AG04450 (cell line): ENCODE measurements around the gene SCAF4. TPM values are rescaled to one million over a fixed set of nuclear protein-coding genes. Genes with fewer than 3 reads are reported as not detected.

Source experiments
- CTCF ChIA-PET: fragments of 300-600, 350-600 bp; formaldehyde crosslinking; extraction: SDS; loops from one replicate; lab custom pipeline; 2022; ENCODE audit warnings: antibody characterized with exemption, inconsistent platforms; lab: Charles Lee
- POLR2A ChIA-PET: fragments of 350-600 bp; formaldehyde crosslinking; extraction: SDS; loops from one replicate; lab custom pipeline; 2021; ENCODE audit warnings: antibody characterized with exemption, inconsistent platforms; lab: Yijun Ruan, JAX
- DNase-seq: peaks from one replicate; pipeline ENCODE4 v3.0.0-alpha.2; 2011; ENCODE audit warnings: low read depth, low spot score
- H3K27ac ChIP-seq: one replicate; pipeline ENCODE4 v1.5.1; 2012; ENCODE audit warnings: low read depth, low read length, control low read depth
- H3K27me3 ChIP-seq: one replicate; pipeline ENCODE4 v1.6.0; 2012; ENCODE audit warnings: low read length; ENCODE audit not compliant: control insufficient read depth, insufficient read depth
- H3K4me3 ChIP-seq: 2 replicates; pipeline ENCODE4 v1.5.1; 2011; ENCODE audit warnings: mild to moderate bottlenecking, low read depth, low read length, control low read depth
- H3K9me3 ChIP-seq: 2 replicates; pipeline ENCODE4 v1.5.1; 2012; ENCODE audit warnings: low read length; ENCODE audit not compliant: control insufficient read depth, insufficient read depth
- polyA plus RNA-seq: library from polyadenylated mRNA; depleted of rRNA; stranded (reverse); fragments of >200 nt; gene quantifications from 2 replicates; pipeline ENCODE4 v1.2.3, GENCODE V29; 2011
- TF ChIP-seq, protein P1 (sequence below): IDR thresholded peaks from 2 replicates; pipeline ENCODE4 v1.5.1; 2011; ENCODE audit warnings: low read depth, low read length, control low read depth, inconsistent platforms

SCAF4 gene
- polyA plus RNA-seq, 1 experiment, result 6.3 TPM

DNA sequence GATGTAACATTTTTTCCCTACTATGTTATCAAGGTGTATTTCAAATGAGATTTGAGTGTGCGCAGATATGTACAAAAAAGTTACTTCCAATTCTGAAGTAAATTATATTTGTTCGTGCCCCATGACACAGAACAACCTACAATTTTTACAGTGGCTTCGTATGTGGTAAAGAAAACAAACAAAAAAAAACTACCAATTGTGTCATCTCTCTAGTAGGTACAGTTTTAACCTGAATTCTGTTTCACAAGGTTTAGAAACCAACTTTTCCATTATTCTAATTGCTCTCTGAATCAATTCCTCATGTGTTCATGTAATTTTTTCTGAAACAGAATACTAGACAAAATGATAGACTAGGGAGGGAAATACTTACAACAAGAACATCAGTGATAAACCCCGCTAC is 7.4 kb downstream of the SCAF4 start:
- H3K27ac ChIP-seq, result no peak overlapping the region
- no peaks in the 10 kb centered on the region for H3K27me3 ChIP-seq
- ChIA-PET CTCF (interaction anchor here (0.5 kb wide), 1 partner anchor 15 kb away, joined by 3 read pairs; no protein-coding TSS in a partner anchor), POLR2A (no interaction called here)
- no peak overlapping the region for H3K4me3 ChIP-seq
- H3K9me3 ChIP-seq, result no peaks in the 10 kb centered on the region
- no peak for DNase-seq
- TF ChIP-seq, protein P1, sequence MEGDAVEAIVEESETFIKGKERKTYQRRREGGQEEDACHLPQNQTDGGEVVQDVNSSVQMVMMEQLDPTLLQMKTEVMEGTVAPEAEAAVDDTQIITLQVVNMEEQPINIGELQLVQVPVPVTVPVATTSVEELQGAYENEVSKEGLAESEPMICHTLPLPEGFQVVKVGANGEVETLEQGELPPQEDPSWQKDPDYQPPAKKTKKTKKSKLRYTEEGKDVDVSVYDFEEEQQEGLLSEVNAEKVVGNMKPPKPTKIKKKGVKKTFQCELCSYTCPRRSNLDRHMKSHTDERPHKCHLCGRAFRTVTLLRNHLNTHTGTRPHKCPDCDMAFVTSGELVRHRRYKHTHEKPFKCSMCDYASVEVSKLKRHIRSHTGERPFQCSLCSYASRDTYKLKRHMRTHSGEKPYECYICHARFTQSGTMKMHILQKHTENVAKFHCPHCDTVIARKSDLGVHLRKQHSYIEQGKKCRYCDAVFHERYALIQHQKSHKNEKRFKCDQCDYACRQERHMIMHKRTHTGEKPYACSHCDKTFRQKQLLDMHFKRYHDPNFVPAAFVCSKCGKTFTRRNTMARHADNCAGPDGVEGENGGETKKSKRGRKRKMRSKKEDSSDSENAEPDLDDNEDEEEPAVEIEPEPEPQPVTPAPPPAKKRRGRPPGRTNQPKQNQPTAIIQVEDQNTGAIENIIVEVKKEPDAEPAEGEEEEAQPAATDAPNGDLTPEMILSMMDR, result no peak

DNA sequence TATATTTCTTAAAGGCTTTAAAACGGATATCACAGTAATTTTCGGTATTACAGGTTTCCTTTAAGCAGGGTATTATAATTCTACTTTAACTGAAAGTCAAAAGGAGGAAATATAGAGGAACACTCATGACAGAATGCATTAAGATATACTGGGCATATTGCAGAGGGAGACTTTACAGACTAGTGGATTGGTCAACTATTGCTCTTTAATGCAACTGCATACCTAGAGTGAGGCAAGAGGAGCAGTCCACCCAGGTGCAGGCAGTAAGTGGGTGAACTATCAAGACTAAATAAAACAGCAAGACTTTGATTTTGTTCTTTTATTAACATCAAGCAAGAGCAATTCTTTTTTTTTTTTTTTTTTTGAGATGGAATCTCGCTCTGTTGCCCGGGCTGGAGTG is 10.5 kb downstream of the SCAF4 start:
- Histone ChIP-seq H3K27ac (no peak overlapping the region), H3K27me3 (no peaks in the 10 kb centered on the region), H3K4me3 (no peak overlapping the region), H3K9me3 (no peaks in the 10 kb centered on the region)
- ChIA-PET POLR2A (no interaction called here), CTCF (no interaction called here)
- DNase-seq, result no peak
- TF ChIP-seq, protein P1, result no peak

DNA sequence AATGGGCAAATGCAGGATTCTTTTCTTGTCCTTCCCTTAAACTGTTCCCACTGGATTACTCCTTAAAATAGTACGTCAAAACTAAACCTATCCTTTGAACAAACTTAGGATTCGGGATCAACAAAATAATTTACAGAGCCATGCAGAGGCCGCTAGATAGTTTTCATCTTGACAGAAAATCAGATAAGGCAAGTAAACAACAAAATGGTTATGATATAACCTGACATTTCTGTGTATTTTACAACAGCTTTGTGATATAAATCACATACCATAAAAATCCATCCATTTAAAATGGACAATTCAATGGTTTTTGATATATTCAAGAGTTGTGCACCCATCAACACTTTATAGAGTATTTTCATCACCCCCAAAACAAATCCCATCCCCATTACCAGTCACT is 11.2 kb downstream of the SCAF4 start:
- TF ChIP-seq, protein P1, result no peak
- no peak for DNase-seq
- Histone ChIP-seq H3K27me3 (no peaks in the 10 kb centered on the region), H3K4me3 (no peak overlapping the region), H3K9me3 (no peaks in the 10 kb centered on the region), H3K27ac (no peak overlapping the region)
- POLR2A ChIA-PET, result no interaction called here
- CTCF ChIA-PET, result no interaction called here

DNA sequence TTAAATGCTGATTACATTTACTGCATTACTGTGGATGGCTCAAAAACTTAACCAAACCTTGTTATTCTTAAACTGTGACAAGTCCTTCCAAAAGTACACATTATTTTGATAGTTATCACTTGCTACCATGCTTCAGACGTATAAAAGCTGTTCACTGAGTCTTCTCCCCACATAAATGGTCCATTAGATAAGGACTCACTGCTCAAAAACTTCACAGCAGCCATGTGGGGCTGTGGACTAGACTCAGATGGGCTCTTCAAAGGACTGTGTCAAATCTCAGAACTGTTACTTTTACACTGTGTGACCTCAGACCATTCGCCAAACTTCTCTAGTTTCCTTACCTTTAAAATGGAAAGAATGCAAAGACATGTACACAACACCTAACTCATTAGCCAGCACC is 11.6 kb downstream of the SCAF4 start:
- ChIA-PET POLR2A (no interaction called here), CTCF (no interaction called here)
- Histone ChIP-seq H3K27me3 (no peaks in the 10 kb centered on the region), H3K9me3 (no peaks in the 10 kb centered on the region), H3K4me3 (no peak overlapping the region), H3K27ac (no peak overlapping the region)
- DNase-seq, result no peak
- TF ChIP-seq, protein P1, result no peak

DNA sequence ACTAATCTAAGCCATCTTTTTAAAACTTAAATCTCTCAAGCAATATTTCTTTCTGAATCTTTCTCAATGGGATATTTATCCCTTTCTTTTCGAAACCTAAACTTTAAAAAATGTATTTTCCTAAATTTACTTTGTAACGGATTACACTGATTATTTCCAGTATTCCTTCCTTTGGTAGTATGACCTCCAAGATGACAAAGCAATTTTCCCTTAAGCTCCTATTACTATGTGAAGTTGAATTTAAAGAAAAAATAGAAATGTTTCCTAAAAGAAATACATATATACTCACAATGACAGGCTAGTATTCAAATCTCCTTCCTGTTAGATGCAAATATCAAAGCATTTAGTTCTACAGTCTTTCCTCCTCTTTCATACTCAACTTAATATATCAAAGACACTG is 15.8 kb downstream of the SCAF4 start:
- no peaks in the 10 kb centered on the region for H3K9me3 ChIP-seq
- ChIA-PET CTCF (interaction anchor here (1.0 kb wide), 1 partner anchor 542 kb away, joined by 3 read pairs; no protein-coding TSS in a partner anchor), POLR2A (no interaction called here)
- no peaks in the 10 kb centered on the region for H3K27me3 ChIP-seq
- TF ChIP-seq, protein P1, result no peak
- DNase-seq, result no peak
- H3K4me3 ChIP-seq, result no peak overlapping the region
- H3K27ac ChIP-seq, result no peak overlapping the region
